MG63 (cell line): ENCODE data around the gene GAPVD1. TPM values are rescaled to one million over a fixed set of nuclear protein-coding genes. Genes with fewer than 3 reads are reported as not detected.

Source experiments
- total RNA-seq: library from RNA; depleted of rRNA; stranded (reverse); fragments of >200 nt; shearing (Covaris generic); gene quantifications from 2 replicates; pipeline ENCODE4 v1.2.3, GENCODE V29; 2014; ENCODE audit warnings: low replicate concordance; rRNA removed

GAPVD1 gene
- total RNA-seq, 1 experiment from 2014 or later = 31.4 TPM

Other genes starting within 250 kb of the GAPVD1 start
- 13.2 and 25.5 TPM in 2 replicates for gene SCAI, start 118.3 kb upstream of the GAPVD1 start, total RNA-seq
- gene PPP6C, start 72.0 kb upstream of the GAPVD1 start, total RNA-seq = 17.0 and 23.4 TPM in 2 replicates
- gene RABEPK, start 61.3 kb upstream of the GAPVD1 start, total RNA-seq = 50.4 and 74.2 TPM in 2 replicates
- gene HSPA5, start 20.5 kb upstream of the GAPVD1 start, total RNA-seq = 117 and 156 TPM in 2 replicates